ENCODE data around the gene ATP6V1A.
A peak's percentile ranks its signal among the peaks of the same experiment; 100 is the strongest.

ATP6V1A gene

GRCh38 chr3:113745756-113746547 is 883 bp upstream of the ATP6V1A start, which contains the start of gene NAA50:
Gene NAA50 (minus strand): TSS chr3:113746249. CDS start chr3:113745949, 300 bp downstream.
- FAIRE-seq: no peak

GRCh38 chr3:113747283-113748046 is 630 bp downstream of the ATP6V1A start:
- no peak for DNase-seq (ENCODE audit: low spot score)
- FAIRE-seq: no peak

More at GRCh38 chr3:113745756-113746547, 883 bp upstream of the ATP6V1A start, which contains the start of gene NAA50:
- DNase-seq (ENCODE audit: low spot score): peak; percentile 84

- FAIRE-seq (peak; percentile 79), DNase-seq (ENCODE audit: low spot score) (no peak)
Measured at GRCh38 chr3:113751141-113751540, 4.3 kb downstream of the ATP6V1A start.

- FAIRE-seq (no peak), DNase-seq (ENCODE audit: low spot score) (no peak)
Measured at GRCh38 chr3:113753376-113753985, 6.6 kb downstream of the ATP6V1A start.

GRCh38 chr3:113754494-113755159 is 7.8 kb downstream of the ATP6V1A start:
- FAIRE-seq (no peak), DNase-seq (ENCODE audit: low spot score) (no peak)

- peak; percentile 73 for DNase-seq (ENCODE audit: low spot score)
- FAIRE-seq: peak; percentile 86
Measured at GRCh38 chr3:113758389-113759024, 11.7 kb downstream of the ATP6V1A start.

- FAIRE-seq: no peak
Measured at GRCh38 chr3:113764698-113765097, 17.9 kb downstream of the ATP6V1A start.

GRCh38 chr3:113769551-113769950 is 22.7 kb downstream of the ATP6V1A start:
- DNase-seq (ENCODE audit: low spot score) (peak; percentile 34), FAIRE-seq (peak; percentile 85)

More at GRCh38 chr3:113764698-113765097, 17.9 kb downstream of the ATP6V1A start:
- no peak for DNase-seq (ENCODE audit: low spot score)

- FAIRE-seq (no peak), DNase-seq (ENCODE audit: low spot score) (no peak)
Measured at GRCh38 chr3:113771993-113772392, 25.2 kb downstream of the ATP6V1A start.

GRCh38 chr3:113773381-113773780 is 26.5 kb downstream of the ATP6V1A start:
- DNase-seq (ENCODE audit: low spot score) (no peak), FAIRE-seq (peak; percentile 81)

- DNase-seq (ENCODE audit: low spot score): no peak
- no peak for FAIRE-seq
Measured at GRCh38 chr3:113775516-113775915, 28.7 kb downstream of the ATP6V1A start.

GRCh38 chr3:113776564-113776963 is 29.7 kb downstream of the ATP6V1A start:
- no peak for FAIRE-seq
- no peak for DNase-seq (ENCODE audit: low spot score)

- peak; percentile 63 for DNase-seq (ENCODE audit: low spot score)
- FAIRE-seq: peak; percentile 46
Measured at GRCh38 chr3:113783463-113783862, 36.6 kb downstream of the ATP6V1A start.

- DNase-seq (ENCODE audit: low spot score) (no peak), FAIRE-seq (no peak)
Measured at GRCh38 chr3:113783980-113784379, 37.1 kb downstream of the ATP6V1A start.

GRCh38 chr3:113791381-113791780 is 44.5 kb downstream of the ATP6V1A start:
- FAIRE-seq: no peak
- no peak for DNase-seq (ENCODE audit: low spot score)

- DNase-seq (ENCODE audit: low spot score) (no peak), FAIRE-seq (no peak)
Measured at GRCh38 chr3:113794526-113794925, 47.7 kb downstream of the ATP6V1A start.

GRCh38 chr3:113795693-113796092 is 48.9 kb downstream of the ATP6V1A start:
- DNase-seq (ENCODE audit: low spot score) (no peak), FAIRE-seq (peak; percentile 73)

GRCh38 chr3:113802795-113803455 is 56.1 kb downstream of the ATP6V1A start:
- FAIRE-seq (no peak), DNase-seq (ENCODE audit: low spot score) (no peak)

GRCh38 chr3:113804661-113805060 is 57.8 kb downstream of the ATP6V1A start:
- no peak for DNase-seq (ENCODE audit: low spot score)
- peak; percentile 42 for FAIRE-seq

GRCh38 chr3:113805249-113805648 is 58.4 kb downstream of the ATP6V1A start:
- no peak for FAIRE-seq
- DNase-seq (ENCODE audit: low spot score): no peak

Measured in RCC 7860 (cell line).